Esophagus mucosa (tissue), 1 donor: ENCODE measurements around the gene CKM. TPM values are rescaled to one million over a fixed set of nuclear protein-coding genes. Genes with fewer than 3 reads are reported as not detected.

Experiments used
- ATAC-seq: fragments of 200-7000 bp; cut with Tn5 transposase; one replicate; pipeline ENCODE4 v1.9.1; 2020
- total RNA-seq: library from RNA; stranded (reverse); gene quantifications from one replicate; pipeline ENCODE4 v1.2.4, GENCODE V29; 2023
- donor health status: DM: yes; HTN: yes; CAD: no.

Gene CKM
- total RNA-seq: 0.96 TPM

GRCh38 chr19:45322744-45323281, at the start of gene CKM:
Gene CKM (minus strand): TSS chr19:45322875. CDS start chr19:45319713, 3,162 bp downstream.
- no peak for ATAC-seq

- peak; percentile 98 for ATAC-seq
These were observed 47.9 kb upstream of the CKM start, which contains the start of gene ERCC2 for GRCh38 chr19:45370410-45371204. Gene ERCC2 (minus strand): TSS chr19:45370573. CDS start chr19:45370540, 33 bp downstream.

- no peak for ATAC-seq
These were observed 46.2 kb upstream of the CKM start for GRCh38 chr19:45368737-45369340.

GRCh38 chr19:45368127-45368526, 45.5 kb upstream of the CKM start:
- no peak for ATAC-seq

GRCh38 chr19:45364696-45365095, 42.0 kb upstream of the CKM start:
- ATAC-seq: no peak

GRCh38 chr19:45363861-45364459, 41.3 kb upstream of the CKM start:
- no peak for ATAC-seq

GRCh38 chr19:45362291-45362690, 39.6 kb upstream of the CKM start:
- no peak for ATAC-seq

GRCh38 chr19:45361608-45362007, 38.9 kb upstream of the CKM start:
- no peak for ATAC-seq

GRCh38 chr19:45358213-45358792, 35.6 kb upstream of the CKM start:
- ATAC-seq: no peak

- no peak for ATAC-seq
These were observed 34.7 kb upstream of the CKM start for GRCh38 chr19:45357445-45357783.

- ATAC-seq: no peak
These were observed 34.2 kb upstream of the CKM start for GRCh38 chr19:45356760-45357444.

GRCh38 chr19:45355910-45356309, 33.2 kb upstream of the CKM start:
- ATAC-seq: no peak

GRCh38 chr19:45355402-45355801, 32.7 kb upstream of the CKM start:
- no peak for ATAC-seq

GRCh38 chr19:45354241-45354842, 31.7 kb upstream of the CKM start:
- no peak for ATAC-seq

GRCh38 chr19:45352914-45353796, 30.5 kb upstream of the CKM start:
- ATAC-seq: no peak

GRCh38 chr19:45352471-45352870, 29.8 kb upstream of the CKM start:
- no peak for ATAC-seq

GRCh38 chr19:45352062-45352461, 29.4 kb upstream of the CKM start:
- no peak for ATAC-seq

GRCh38 chr19:45351401-45351952, 28.8 kb upstream of the CKM start:
- peak; percentile 10 for ATAC-seq

GRCh38 chr19:45350477-45351058, 27.9 kb upstream of the CKM start:
- ATAC-seq: no peak

- ATAC-seq: no peak
These were observed 26.8 kb upstream of the CKM start for GRCh38 chr19:45349430-45349941.
